Stimulated activated CD8-positive, alpha-beta memory T cell treated with anti-CD3 and anti-CD28 coated beads, Interleukin-15, amount 100 ng/mL, for 48 hours (primary cell): Measurements from ENCODE around the gene AP2A2.

Experiments
- DNase-seq, 2 donors: peaks; one replicate each; pipeline ENCODE4 v3.0.0-alpha.2; 2020; ENCODE audit warnings: low read depth in 2 of 2

The AP2A2 gene

DNA sequence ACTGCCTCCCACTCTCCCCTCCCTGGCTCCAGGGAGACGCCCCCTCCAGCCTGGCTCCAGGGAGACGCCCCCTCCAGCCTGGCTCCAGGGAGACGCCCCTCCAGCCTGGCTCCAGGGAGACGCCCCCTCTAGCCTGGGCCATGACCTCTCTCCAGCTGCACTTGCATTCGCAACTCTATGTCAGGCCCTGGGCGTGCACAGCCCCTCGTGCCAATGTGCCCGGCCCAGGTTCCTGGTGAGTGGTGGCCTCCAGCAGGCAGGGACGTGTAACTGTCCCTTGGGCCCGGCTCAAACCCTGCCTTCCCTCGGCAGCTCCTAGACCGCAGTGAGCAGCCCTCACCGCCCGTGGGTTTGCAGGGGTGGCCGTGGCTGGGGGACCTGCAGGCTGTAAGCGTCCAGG is 104.0 kb downstream of the AP2A2 start:
- no peak for DNase-seq

DNA sequence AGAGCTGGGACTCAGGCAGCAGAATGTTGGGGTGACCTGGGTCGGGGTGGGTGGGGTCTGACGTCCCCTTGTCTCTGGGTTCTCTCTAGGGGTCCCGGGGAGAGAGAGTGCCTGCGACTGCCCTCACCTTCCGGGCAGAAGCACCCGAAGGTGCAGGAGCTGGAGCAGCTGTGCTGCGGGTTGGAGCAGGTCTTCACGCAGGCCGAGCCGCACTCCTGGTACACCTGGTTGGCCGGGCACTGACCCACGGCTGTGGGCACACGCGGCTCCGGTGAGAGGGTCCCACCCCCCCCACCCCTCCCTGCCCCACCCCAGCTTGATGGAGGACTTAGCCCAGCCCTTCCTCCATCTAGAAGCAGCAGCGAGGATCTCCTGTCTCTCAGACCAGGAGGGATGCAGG is 104.4 kb downstream of the AP2A2 start:
- DNase-seq: no peak

DNA sequence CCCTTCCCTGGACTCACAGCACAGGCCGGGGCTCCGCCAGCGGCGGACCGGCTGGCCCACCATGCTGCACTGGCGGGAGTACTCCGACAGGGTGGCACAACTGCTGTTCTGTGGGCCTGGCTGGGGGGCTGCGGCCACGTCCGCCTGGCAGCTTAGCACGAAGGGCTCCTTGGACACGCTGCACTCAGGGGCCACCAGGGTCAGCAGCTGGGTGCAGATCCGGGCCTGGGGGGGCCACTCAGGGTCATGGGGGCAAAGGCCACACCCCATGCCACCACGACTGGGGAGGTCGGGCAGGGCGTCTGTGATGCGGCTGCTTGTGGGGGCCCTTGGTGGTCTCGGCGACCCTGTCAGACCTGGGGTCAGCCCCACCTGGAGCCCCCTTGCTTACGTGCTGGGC is 104.9 kb downstream of the AP2A2 start:
- DNase-seq: no peak

GRCh38 chr11:1031121-1031899 is 105.6 kb downstream of the AP2A2 start:
- no peak for DNase-seq

GRCh38 chr11:1032310-1032891 is 106.7 kb downstream of the AP2A2 start:
- no peak for DNase-seq

DNA sequence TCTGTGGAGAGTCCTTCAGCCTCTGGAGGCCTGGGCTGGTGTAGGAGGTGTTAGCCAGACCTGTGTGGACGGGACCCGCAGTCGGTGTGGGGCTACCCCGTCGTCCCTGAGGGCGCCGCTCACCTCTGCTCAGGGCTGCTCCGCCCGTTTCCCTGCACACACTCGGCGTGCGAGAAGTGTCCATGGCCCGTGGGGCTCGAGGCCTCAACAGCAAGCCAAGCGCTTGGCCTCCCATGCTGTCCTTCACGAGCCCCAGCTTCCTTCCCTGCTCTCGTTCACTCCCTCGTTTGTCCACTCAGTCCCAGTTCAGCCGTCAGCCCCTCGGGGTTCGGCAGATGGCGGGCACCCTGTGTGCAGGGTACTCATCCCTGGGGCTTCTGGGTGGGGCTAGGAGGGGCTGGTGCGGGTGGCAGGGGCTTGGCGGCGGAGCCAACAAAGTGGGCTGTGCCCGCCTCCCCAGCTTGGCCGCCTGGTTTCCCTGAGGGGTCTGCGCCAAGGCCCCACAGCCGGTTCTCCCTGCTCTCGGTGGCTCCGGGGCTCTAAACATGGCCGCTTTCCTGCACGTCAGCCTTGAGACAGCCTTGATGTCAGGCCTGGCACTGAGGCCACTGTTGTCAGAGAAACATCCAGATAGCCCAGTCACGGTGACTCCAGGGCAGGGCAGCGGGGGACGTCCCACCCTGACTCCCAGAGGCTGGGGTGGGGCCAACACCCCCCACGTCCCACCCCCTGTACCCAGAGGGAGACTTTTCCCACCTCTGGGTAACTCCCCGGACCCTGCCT is 107.5 kb downstream of the AP2A2 start:
- no peak for DNase-seq

DNA sequence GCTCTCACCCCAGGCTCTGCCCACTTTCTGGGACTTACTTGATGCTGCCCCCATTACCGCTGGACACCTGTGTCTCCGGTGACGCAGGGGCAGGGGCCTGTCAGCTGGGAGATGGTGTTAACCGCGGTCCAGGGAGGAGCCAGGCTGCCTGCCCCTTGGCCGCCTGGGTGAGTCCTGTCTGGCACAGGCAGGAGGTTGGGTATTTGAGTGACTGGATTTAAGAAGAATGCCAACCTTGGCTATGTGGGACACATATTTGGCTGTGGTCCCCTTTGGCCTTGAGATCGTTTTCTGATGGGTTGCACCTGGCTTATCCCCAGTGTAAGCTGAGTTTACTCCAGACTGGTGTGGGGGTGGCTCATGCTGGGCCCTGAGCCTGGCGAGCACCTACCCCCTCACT is 108.3 kb downstream of the AP2A2 start:
- DNase-seq: no peak

GRCh38 chr11:1034456-1035295 is 109.0 kb downstream of the AP2A2 start:
- no peak for DNase-seq

GRCh38 chr11:1035577-1036283 is 110.1 kb downstream of the AP2A2 start:
- no peak for DNase-seq

DNA sequence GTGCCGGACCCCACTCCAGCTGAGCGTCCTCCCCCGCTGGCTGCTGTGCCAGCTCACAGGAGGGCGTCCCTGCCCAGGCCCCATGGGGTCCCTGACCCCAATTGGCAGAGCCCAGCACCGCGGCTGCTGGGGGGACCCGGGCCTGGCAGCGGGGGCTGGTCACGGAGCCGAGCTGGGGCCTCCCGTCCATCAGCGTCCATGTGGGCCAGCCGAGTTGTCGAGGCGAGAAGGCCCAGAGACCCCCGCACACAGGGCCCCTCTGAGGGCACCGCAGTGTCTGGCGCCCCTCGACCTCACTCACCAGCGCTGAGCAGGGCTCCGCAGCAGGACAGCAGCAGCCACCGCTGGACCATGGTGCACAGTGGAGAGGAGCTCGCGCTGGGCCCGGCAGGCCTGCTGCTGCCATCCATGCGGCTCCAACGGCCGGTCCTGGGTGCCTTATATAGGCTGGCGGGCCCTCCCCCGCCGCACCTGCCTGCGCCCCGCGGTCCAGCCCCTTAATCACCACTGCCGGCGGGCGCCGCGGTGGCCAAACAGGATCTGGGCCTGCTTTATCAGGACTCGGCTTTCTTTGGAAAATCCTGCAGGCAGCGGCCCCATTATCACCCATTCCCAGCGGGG is 110.7 kb downstream of the AP2A2 start, which contains the start of gene MUC6:
MUC6 (minus strand) TSS at position 416 of the 621 bp plus-strand sequence; CDS start at position 353, 63 bp downstream.
- no peak for DNase-seq

GRCh38 chr11:1036931-1037330 is 111.3 kb downstream of the AP2A2 start:
- no peak for DNase-seq

DNA sequence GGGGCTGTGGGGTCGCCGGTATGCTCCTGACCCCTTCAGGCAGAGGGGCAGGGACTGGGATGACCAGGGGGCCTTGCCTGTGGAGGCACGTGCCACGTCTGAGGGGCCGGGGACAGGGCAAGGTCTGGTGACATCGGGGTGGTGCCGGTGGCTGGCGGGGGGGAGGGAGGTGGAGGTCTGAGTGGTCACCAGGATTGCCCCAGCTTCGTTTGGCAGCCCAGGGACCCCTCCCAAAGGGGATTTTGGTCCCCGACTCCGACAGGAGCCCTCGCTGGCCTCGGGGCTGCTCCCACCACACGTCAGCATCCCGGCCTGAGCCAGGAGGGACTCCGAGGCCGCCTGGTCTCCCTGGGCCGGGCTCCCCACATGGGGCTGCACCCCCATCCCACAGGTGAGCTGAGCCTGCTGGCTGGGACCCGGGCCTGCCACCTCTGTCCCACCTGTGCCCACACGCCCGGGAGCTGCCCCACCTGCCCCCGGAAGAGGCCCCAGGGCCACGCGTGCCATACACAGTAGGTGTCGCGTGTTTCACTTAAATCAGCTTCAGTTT is 111.9 kb downstream of the AP2A2 start:
- no peak for DNase-seq

GRCh38 chr11:1038361-1038760 is 112.7 kb downstream of the AP2A2 start:
- no peak for DNase-seq

GRCh38 chr11:1038921-1039320 is 113.3 kb downstream of the AP2A2 start:
- no peak for DNase-seq

GRCh38 chr11:1039481-1040427 is 114.1 kb downstream of the AP2A2 start:
- DNase-seq: no peak

DNA sequence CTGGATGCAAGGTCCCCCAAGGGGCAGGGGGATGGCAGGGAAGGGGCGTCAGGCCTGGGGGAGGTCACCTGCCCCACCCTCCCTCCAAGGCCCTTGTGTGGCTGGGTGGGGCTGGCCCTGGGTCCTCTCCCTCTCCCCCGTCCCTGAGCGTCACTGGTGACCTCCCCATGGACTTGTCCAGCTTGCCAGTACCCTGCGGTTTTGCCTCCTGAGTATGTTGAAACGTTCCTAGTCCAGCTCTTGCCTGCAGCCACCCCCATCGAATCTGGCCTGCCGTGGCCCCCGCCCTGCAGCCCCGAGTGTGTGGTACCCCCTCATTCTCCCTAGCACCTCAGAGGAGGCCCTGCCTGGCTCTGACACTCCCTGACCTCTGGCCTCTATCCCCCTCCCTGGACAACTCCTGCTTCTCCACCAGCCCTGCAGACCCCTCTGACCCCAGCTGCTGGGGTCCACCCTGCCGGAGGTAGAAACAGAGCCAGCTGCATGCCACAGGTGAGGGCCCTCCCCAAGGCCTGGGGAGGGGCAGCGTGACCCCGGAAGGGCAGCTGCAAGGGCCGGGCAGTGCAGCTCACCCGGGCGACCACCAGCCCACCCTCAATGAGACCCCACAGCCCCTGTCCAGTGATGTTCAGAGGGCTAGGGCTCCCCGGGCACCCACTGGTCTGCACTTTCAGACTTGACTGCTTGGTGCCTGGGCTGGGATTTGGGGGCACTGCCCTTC is 114.9 kb downstream of the AP2A2 start:
- DNase-seq: no peak

DNA sequence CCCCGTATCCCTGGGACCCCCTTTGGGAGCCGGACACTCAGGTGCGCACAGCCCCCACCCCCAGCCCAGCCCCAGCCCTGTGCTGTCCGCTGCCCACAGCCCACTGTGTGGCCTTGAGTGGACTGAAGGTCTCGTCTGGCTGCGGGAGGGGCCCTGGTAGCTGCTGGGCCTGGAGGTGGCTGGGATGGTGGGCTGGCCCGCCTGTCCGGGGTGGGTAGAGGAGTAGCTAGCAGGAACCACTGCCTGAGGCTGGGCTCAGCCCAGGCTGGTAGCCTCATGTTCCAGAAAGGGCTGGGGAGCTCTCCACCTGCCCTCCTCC is 115.4 kb downstream of the AP2A2 start:
- no peak for DNase-seq

- no peak for DNase-seq
Measured at GRCh38 chr11:1041471-1041870, 115.8 kb downstream of the AP2A2 start.
